Keratinocyte (primary cell): ENCODE measurements around the gene PTPN18. TPM values are rescaled to one million over a fixed set of nuclear protein-coding genes. Genes with fewer than 3 reads are reported as not detected.

ENCODE experiments used
- DNase-seq: peaks from one replicate; pipeline ENCODE4 v3.0.0-alpha.2; 2011; ENCODE audit warnings: low read depth, missing footprints, low spot score
- FAIRE-seq: peaks from 2 replicates; lab custom pipeline; 2011; peaks lifted over from hg19 to GRCh38; lab: Jason Lieb, UNC
- H2AFZ ChIP-seq: 2 replicates; pipeline ENCODE4 v1.6.0; 2012; ENCODE audit warnings: low read length, control low read depth, inconsistent platforms; ENCODE audit not compliant: control insufficient read depth
- H3K27ac ChIP-seq: 2 replicates; pipeline ENCODE4 v1.5.1; 2011; ENCODE audit warnings: low read length; ENCODE audit not compliant: control insufficient read depth, insufficient read depth
- H3K27me3 ChIP-seq: 3 replicates; pipeline ENCODE4 v1.6.0; 2011; ENCODE audit warnings: low read length; ENCODE audit not compliant: control insufficient read depth, insufficient read depth; ENCODE audit errors: extremely low read depth
- H3K36me3 ChIP-seq, 2 experiments: 2 replicates in 1 of 2; 3 replicates in 1 of 2; pipeline ENCODE4 v1.5.1; 2011; ENCODE audit warnings: low read length in 2 of 2, mild to moderate bottlenecking in 1 of 2; ENCODE audit not compliant: control insufficient read depth in 2 of 2, insufficient read depth in 2 of 2; ENCODE audit errors: extremely low read depth in 1 of 2
- H3K4me1 ChIP-seq: 3 replicates; pipeline ENCODE4 v1.5.1; 2011; ENCODE audit warnings: low read length; ENCODE audit not compliant: control insufficient read depth, insufficient read depth; ENCODE audit errors: extremely low read depth
- H3K4me2 ChIP-seq: 3 replicates; pipeline ENCODE4 v1.6.0; 2011; ENCODE audit warnings: low read depth, low read length; ENCODE audit not compliant: control insufficient read depth, insufficient read depth; ENCODE audit errors: extremely low read depth
- H3K4me3 ChIP-seq, 3 experiments: fragments of 200-600 bp in 1 of 3; sonication (generic) in 1 of 3; 2 replicates in 2 of 3; 3 replicates in 1 of 3; pipeline ENCODE4 v1.5.1; 2011 to 2016; ENCODE audit warnings: low read length in 3 of 3, mild to moderate bottlenecking in 3 of 3, control low read depth in 2 of 3, inconsistent platforms in 1 of 3, low read depth in 1 of 3, mixed read lengths in 1 of 3, mixed run types in 1 of 3, moderate library complexity in 1 of 3; ENCODE audit not compliant: control insufficient read depth in 2 of 3, insufficient read depth in 2 of 3; ENCODE audit errors: extremely low read depth in 1 of 3
- H3K79me2 ChIP-seq: 2 replicates; pipeline ENCODE4 v1.6.0; 2012; ENCODE audit warnings: low read length; ENCODE audit not compliant: control insufficient read depth, insufficient read depth
- H3K9ac ChIP-seq: 3 replicates; pipeline ENCODE4 v1.6.0; 2011; ENCODE audit warnings: low read length; ENCODE audit not compliant: control insufficient read depth, insufficient read depth; ENCODE audit errors: extremely low read depth
- H3K9me1 ChIP-seq: 3 replicates; pipeline ENCODE4 v1.6.0; 2011; ENCODE audit warnings: low read length; ENCODE audit not compliant: control insufficient read depth, insufficient read depth; ENCODE audit errors: extremely low read depth
- H3K9me3 ChIP-seq: 2 replicates; pipeline ENCODE4 v1.5.1; 2012; ENCODE audit warnings: low read depth, low read length; ENCODE audit not compliant: control insufficient read depth
- H4K20me1 ChIP-seq: 3 replicates; pipeline ENCODE4 v1.6.0; 2011; ENCODE audit warnings: low read length; ENCODE audit not compliant: control insufficient read depth, insufficient read depth; ENCODE audit errors: extremely low read depth
- CTCF ChIP-seq, 3 experiments: IDR thresholded peaks in 1 of 3; conservative IDR thresholded peaks in 1 of 3; optimal IDR thresholded peaks in 1 of 3; 2 replicates in 2 of 3; 3 replicates in 1 of 3; pipeline versions ENCODE3 to v1.5.1; 2011; ENCODE audit warnings: low read length in 3 of 3, mild to moderate bottlenecking in 3 of 3, moderate library complexity in 2 of 3, control low read depth in 1 of 3, inconsistent platforms in 1 of 3; ENCODE audit not compliant: insufficient read depth in 2 of 3; ENCODE audit errors: extremely low read depth in 1 of 3
- EZH2 ChIP-seq: IDR thresholded peaks from one replicate; pipeline ENCODE4 v1.6.1; 2012; ENCODE audit warnings: inconsistent platforms, mild to moderate bottlenecking, low read length, moderate library complexity
- dilution Hi-C: fragments of 300-500 bp; cut with MboI; formaldehyde crosslinking; loops from one replicate; pipeline ENCODE4 v1.7.0; 2020; ENCODE audit warnings: low sequenced_read_pairs; ENCODE audit not compliant: extremely low pct_ligation_motif_present
- polyA plus RNA-seq, 5 experiments: library from polyadenylated mRNA; depleted of rRNA in 3 of 5; stranded (reverse) in 3 of 5; stranded (forward) in 1 of 5; unstranded in 1 of 5; fragments of >200 nt; gene quantifications; 1 replicate in 1 of 5; 2 replicates in 3 of 5; 3 replicates in 1 of 5; pipeline versions ENCODE4 v1.2.1 to v1.2.3, GENCODE V29; 2011 to 2012; ENCODE audit warnings: missing spikeins in 2 of 5, low read depth in 1 of 5, low replicate concordance in 1 of 5

PTPN18 gene
- polyA plus RNA-seq, 1 donor (not counting 4 experiments of a cell fraction or from before 2014, with no cell fraction given) = 9.6 TPM

GRCh38 chr2:130344578-130344977 lies 11.3 kb upstream of the PTPN18 start:
- no peaks in the 10 kb centered on the region for H3K9me3 ChIP-seq
- H3K27me3 ChIP-seq = no peaks in the 10 kb centered on the region
- dilution Hi-C loops = no loop called here
- H3K4me1 ChIP-seq = peaks cover 8% of the 10 kb centered on the region
- TF ChIP-seq CTCF (optimal IDR thresholded peaks at IDR 0.05 in 1 of 3, IDR thresholded peaks at IDR 0.05 in 1 of 3, conservative IDR thresholded peaks at IDR 0.05 in 1 of 3; ENCODE audit: extremely low read depth in 1 of 3, insufficient read depth in 2 of 3, low read length in 3 of 3) = no peak
- TF ChIP-seq EZH2 = no peak
- H3K27ac ChIP-seq = no peak overlapping the region
- H3K36me3 ChIP-seq = peaks cover 26 to 41% of the 10 kb centered on the region in 2 experiments
- H2AFZ ChIP-seq = no peak overlapping the region
- no peaks in the 10 kb centered on the region for H4K20me1 ChIP-seq
- peaks cover 39% of the 10 kb centered on the region for H3K79me2 ChIP-seq
- H3K9ac ChIP-seq = no peak overlapping the region
- no peak for DNase-seq
- no peak overlapping the region for H3K4me2 ChIP-seq
- FAIRE-seq = no peak
- H3K9me1 ChIP-seq = no peaks in the 10 kb centered on the region
- H3K4me3 ChIP-seq = no peak overlapping the region

GRCh38 chr2:130345091-130345490 lies 10.8 kb upstream of the PTPN18 start:
- Histone ChIP-seq H3K4me2 (no peak overlapping the region), H3K27ac (no peak overlapping the region), H3K36me3 (peaks cover 26 to 41% of the 10 kb centered on the region in 2 experiments), H3K9ac (no peak overlapping the region), H2AFZ (no peak overlapping the region), H4K20me1 (no peaks in the 10 kb centered on the region), H3K27me3 (no peaks in the 10 kb centered on the region), H3K9me1 (no peaks in the 10 kb centered on the region), H3K4me1 (peaks cover 8% of the 10 kb centered on the region), H3K79me2 (peaks cover 39% of the 10 kb centered on the region), H3K9me3 (no peaks in the 10 kb centered on the region), H3K4me3 (no peak overlapping the region)
- no peak for TF ChIP-seq EZH2
- no peak for TF ChIP-seq CTCF (optimal IDR thresholded peaks at IDR 0.05 in 1 of 3, IDR thresholded peaks at IDR 0.05 in 1 of 3, conservative IDR thresholded peaks at IDR 0.05 in 1 of 3; ENCODE audit: extremely low read depth in 1 of 3, insufficient read depth in 2 of 3, low read length in 3 of 3)
- FAIRE-seq = no peak
- DNase-seq = no peak
- dilution Hi-C loops = no loop called here
